Stimulated activated CD4-positive, alpha-beta T cell treated with anti-CD3 and anti-CD28 coated beads, Interleukin-1b, Interleukin-23, amount 100 ng/mL, for 48 hours (primary cell): Measurements from ENCODE around the gene PRCD.
"Not testable (repeated sequence)": the region's sequence is repeated elsewhere in the genome, so short reads cannot be mapped to it uniquely, and the experiment has no call there.

Source experiments
- DNase-seq: peaks from one replicate; pipeline ENCODE4 v3.0.0-alpha.2; 2020

Gene PRCD

GRCh38 chr17:76528528-76529223, 11.2 kb upstream of the PRCD start:
- no peak for DNase-seq

DNA sequence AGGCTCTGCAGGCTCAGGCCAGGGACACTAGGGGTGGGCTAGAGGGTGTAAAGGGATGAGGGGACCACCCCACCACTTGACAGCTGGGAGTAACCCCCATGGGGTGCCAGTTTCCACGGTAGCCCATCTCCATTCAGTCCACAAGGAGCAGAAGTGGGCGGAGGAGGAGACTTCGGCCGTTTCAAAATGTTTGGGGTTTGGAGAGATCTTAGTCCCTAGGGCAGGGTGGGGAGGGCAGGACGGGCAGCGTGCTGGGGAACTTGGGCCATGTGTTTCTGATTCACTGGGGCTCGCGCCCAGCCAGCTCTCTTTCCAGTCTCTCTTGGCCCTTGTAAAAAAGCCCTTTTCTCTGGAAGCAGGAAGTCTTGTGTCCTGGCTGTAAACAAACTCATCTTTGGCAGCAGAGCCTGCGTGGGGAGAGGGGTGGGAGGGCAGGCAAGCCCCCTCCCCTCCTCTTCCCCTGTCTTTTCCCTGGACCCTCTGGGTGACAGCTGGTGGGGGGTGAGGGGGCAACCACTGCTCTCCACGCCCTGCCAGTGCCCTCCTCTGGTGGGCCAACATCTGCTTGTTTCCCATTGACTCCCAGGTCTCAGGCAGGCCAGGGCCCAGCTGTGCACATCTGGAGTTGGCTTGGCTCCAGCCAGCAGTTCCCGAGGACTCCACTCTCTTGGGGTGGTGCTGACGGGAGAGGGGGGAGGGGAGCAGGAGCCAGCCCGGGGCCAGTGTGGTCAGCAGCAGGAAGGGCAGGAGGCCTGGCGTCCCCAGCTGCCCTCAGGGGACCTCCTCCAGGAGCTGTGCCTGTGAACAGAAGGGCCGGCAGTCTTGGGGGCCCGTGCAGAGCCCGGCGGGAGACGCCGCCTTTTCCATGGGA, 10.4 kb upstream of the PRCD start:
- DNase-seq, result no peak

GRCh38 chr17:76530095-76530723, 9.6 kb upstream of the PRCD start:
- no peak for DNase-seq

DNA sequence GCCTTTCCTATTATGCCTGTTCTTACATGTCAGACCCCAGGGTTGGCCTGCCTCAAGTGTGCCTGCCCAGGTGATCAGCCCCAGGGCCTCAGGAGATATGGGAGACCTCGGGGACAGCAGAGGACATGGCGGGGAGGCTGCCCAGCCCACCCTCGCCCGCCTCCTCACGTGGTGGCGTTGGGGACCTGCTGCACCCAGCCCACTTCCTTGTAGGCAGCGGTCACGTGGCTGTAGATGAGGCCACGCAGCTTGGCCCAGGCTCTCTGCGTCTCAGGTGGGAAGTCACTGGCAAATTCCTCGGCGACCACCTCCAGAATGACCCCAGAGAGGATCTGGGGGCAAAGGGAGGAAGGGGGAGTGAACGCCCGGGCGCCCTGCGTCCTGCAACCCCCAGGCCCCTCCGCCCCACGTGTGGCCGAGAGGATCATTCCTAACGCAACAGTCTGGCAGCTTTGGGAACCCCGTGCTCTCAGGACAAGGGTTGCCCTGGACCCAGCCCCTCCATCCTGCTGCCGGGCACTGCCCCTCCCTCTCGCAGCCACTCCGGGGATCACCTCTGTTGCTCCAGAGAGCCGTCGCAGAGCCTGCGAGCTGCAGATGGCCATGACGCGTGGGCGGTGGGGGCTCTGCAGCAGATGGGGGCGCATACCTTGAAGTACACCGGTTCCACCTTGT, 8.9 kb upstream of the PRCD start:
- no peak for DNase-seq

- DNase-seq, result no peak
Measured at GRCh38 chr17:76531486-76532038, 8.3 kb upstream of the PRCD start.

GRCh38 chr17:76532072-76532651, 7.7 kb upstream of the PRCD start:
- DNase-seq, result no peak

- DNase-seq, result not testable (repeated sequence)
Measured at GRCh38 chr17:76533640-76534359, 6.0 kb upstream of the PRCD start.

DNA sequence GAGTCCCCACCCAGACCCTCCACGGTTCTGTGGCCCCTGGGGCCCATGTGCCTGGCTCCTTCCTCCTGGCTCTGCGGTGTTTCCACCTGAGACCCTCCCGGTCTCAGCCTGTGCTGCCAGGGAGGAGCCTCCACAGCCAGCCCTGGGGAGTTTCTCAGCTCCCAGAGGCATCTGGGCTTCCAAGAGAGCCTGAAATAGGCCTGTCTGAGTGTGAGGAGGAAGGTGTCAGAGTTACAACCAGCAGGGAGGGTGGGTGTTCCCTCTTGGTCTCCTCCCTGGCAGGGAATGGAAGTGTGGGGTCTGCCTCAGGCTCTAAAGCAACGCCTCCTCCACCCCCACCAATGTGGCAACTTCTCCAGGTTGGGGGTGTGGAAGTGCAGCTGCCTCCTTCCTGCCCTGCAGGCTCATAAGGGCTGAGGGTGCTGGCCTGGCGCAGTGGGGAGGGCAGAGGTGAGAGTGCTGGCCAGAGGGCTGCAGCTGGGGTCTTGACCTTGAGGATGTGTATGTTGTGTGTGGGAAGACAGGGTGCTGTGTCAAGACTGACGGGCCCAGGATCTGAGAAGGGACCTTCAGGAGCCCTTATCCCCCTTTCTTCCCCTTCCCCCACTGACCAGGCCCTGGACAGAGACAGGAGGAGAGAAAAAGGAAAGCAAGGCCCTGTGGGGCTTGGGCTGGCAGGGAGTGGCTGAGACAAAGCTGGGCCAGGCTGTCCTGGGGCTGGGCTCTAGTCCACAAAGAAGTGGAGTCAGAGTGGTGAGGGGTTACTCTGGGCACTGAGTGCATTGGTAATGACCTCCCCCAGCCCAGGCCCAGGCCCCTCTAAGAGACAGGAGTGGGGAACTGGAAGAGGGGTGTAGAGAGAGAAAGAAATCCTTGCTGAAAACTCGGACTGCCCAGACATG, 4.8 kb upstream of the PRCD start:
- no peak for DNase-seq

- no peak for DNase-seq
Measured at GRCh38 chr17:76535788-76536510, 3.9 kb upstream of the PRCD start.

DNA sequence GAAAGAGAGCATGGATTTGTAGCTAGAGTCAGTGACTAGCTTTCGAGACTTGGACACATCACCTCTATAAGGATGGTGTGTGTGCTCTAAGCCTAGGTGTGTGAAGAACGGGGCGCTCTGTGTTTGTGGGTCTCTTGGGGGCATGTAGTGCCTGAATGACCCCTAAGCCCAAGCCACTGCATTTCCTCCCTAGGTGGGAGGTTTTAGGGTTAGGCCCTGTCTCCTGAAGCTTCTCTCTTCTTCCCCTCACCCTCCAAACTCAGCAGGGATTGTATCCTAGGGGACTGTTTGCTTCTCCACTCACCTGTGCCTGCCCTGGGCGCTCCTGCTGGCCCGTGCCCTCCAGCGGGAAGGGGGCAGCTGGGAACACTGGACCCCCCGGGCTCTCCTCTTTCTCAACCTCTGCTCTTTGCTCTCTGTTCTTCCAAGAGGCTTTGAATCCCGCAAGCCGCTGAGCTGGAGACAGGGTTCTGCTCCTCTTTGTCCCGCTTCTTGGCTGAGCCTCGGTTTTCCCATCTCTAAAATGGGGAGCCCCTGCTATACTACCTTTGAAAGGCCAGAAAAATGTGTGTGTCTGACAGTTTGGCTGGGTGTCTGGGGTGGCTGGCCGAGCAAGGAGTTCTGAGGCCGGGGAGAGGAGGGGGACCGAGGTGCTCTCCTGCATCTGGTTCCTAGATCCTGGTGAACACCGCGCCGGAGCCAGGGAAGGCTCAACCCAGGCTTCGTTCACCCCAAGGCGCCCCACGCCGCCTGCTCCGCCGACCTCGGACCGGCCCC, 3.1 kb upstream of the PRCD start:
- DNase-seq, result no peak

DNA sequence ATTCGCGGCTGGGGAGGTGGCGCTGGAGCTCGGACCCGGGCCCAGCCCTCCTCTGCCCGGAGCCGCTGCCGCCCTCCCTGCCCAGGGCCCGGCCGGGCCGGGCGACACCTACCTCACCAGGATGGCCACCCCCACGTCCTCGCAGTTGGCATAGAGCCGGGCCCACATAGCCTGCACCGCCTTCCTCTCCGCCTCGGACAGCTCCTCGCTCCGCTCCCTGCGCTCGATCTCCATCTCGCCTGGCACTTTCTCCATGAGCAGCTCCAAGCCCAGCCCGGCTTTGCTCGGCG, 2.6 kb upstream of the PRCD start:
- DNase-seq, result no peak

DNA sequence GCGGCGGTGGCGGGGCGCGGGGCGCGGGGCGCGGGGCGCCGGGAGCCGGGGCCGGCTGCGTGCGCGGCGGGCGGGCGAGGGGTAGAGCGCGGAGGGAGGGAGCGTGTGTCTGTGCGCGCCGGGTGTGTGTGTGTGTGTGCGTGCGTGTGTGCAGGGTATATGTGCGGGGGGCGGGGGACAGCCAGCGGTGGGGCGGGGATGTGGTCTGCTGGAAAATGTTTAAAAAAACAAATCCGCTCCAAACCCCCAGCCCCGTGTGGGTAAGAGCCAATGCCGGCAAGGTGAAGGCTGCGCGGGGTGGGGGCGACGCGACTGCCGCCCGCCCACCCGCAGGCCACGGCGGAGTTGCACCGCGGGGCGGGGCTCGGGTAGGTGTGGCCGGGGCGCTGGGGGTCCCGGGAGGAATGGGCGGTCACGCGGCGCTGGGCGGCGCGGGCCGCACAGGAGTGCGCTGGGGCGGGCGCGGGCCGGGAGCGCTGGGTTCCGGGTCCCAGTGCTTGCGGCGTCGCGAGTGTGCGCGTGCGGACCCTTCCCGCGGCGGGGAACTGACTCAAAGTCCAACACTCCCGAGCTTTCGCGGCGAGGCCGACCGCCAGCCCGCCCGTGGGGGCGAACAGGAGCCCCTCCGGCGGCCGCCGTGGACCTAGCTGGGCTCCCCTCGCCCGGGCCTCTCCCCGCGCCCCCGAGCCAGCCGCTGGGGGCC, 2.1 kb upstream of the PRCD start, which contains the start of gene CYGB:
CYGB (minus strand) TSS at position 132 of the 703 bp plus-strand sequence. CDS start 167 bp downstream, outside the sequence.
- no peak for DNase-seq

DNA sequence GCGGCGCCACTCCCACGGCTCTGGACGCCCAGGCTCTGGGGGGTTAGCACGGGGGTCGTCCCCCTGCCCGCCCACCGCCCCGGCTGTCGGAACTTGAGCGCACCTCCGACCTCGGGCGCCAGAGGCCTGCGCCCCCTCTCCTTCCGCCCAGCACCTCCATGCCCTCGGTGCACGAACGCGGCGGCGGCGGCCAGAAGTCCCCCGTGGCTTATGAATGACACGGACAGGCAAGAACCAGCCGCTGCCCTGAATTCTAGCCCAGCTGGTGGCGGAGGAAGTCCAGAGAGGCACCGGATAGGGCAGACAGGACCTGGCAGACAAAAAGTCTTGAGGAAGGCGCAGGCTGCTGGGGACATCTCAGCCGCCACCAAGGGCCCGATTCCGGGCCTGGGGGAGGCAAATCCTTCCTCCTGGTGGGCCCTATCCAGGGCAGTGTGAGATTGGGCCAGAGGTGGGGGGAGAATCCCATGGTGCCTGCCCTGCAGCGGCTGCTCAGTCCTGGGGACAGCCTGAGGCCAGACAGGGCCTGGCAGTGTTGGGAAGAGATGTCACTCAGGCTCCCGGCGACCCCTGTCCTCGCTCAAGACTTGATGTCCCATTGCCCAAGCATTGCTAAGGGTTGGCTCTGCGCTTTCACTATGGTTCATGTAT, 1.4 kb upstream of the PRCD start:
- DNase-seq, result no peak

- no peak for DNase-seq
Measured at GRCh38 chr17:76538941-76539570, 788 bp upstream of the PRCD start.

GRCh38 chr17:76540381-76541300, 797 bp downstream of the PRCD start:
- DNase-seq, result peak; percentile 36

- DNase-seq, result no peak
Measured at GRCh38 chr17:76541739-76542454, 2.1 kb downstream of the PRCD start.
